Fibroblast of skin of abdomen (primary cell): ENCODE data around the gene PSAP.

ENCODE experiments used
- DNase-seq: peaks from one replicate; pipeline ENCODE4 v3.0.0-alpha.2; 2013

Gene PSAP

GRCh38 chr10:71806704-71807556, 44.1 kb downstream of the PSAP start:
- DNase-seq = no peak

DNA sequence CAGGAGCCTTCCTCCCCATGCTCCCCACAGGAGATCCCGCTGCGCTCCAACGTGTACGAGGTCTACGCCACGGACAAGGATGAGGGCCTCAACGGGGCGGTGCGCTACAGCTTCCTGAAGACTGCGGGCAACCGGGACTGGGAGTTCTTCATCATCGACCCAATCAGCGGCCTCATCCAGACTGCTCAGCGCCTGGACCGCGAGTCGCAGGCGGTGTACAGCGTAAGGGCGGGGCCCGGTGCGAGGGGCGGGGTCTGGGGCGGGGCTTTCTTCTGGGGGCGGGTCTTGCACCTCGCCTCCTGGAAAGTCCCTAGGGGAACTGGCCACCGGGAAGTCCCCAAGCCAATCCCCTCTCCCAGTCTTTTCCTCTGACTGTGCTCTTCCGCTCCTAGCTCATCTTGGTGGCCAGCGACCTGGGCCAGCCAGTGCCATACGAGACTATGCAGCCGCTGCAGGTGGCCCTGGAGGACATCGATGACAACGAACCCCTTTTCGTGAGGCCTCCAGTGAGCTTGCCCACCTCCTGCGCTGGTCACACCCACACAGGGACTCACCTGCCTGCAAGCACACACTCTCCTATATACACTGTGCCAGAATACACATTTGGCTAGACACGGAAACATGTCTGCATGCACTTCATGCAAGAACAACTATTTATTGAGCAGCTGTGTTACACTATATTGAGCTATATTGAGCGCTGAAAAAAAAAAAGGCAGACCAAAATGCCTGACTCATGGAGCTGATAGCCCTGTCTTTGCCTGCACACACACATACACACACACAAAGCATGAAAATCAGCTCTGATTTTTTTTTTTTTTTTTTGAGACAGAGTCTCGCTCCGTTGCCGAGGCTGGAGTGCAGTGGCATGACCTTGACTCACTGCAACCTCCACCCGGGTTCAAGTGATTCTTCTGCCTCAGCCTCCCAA, 45.0 kb downstream of the PSAP start:
- DNase-seq = peak; percentile 27

GRCh38 chr10:71804077-71804476, 47.0 kb downstream of the PSAP start:
- DNase-seq = no peak

- no peak for DNase-seq
Observed at GRCh38 chr10:71802715-71803488, 48.1 kb downstream of the PSAP start.

- no peak for DNase-seq
Observed at GRCh38 chr10:71802235-71802634, 48.8 kb downstream of the PSAP start.

GRCh38 chr10:71801361-71801760, 49.7 kb downstream of the PSAP start:
- no peak for DNase-seq

- no peak for DNase-seq
Observed at GRCh38 chr10:71799608-71800453, 51.2 kb downstream of the PSAP start.

DNA sequence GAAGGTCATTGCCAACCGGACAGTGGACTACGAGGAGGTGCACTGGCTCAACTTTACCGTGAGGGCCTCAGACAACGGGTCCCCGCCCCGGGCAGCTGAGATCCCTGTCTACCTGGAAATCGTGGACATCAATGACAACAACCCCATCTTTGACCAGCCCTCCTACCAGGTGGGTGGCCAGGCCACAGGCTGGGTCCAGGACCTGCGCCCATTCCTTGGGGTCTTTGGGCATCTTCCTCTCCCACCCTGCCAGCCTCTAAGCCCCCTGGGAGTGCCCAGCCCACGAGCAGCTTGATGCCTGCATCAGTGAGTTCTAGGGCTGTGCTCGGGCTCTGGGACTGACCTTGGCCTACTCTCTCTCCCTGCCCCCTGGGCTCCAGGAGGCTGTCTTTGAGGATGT, 51.9 kb downstream of the PSAP start:
- no peak for DNase-seq

GRCh38 chr10:71798308-71798624, 52.8 kb downstream of the PSAP start:
- no peak for DNase-seq

DNA sequence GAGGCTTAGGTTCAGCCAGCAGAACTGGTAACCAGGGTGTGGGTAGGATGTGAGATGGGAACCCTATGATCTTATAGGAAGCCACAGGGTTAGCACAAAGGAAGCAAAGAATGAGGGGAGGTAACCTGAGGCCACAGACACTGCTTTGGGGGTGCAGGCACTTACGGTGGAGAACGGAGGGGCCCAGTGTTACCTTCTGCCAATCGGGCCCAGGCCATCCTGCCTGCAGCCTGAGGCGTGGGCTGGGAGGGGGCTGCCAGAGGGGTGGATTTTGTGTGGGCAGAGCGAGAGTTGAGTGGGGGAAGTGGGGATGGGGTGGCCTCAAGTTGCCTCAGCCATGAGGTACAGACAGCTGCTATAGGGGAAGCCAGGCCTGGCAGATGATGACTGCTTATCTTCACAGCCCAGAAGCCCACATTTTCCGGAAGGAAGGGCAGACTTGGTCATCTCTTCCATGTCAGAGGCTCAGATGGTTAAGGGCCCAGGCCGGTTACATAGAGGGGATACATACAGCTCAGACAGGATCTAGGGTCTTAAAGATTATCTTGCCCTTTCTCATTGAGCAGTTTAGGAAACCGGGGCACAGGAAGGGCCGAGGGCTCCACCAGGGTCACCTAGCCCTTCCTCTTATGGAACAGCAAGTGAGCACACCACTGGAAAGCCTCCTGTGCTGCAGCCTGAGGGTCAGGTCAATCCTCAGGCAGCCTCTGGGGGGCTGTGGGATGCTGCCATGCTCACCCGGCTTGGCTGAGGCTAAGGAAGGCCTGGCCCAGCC, 53.3 kb downstream of the PSAP start:
- no peak for DNase-seq

GRCh38 chr10:71796749-71797405, 54.2 kb downstream of the PSAP start:
- DNase-seq = no peak

- DNase-seq = peak; percentile 14
Observed at GRCh38 chr10:71795248-71795647, 55.8 kb downstream of the PSAP start.

- no peak for DNase-seq
Observed at GRCh38 chr10:71790749-71791440, 60.2 kb downstream of the PSAP start.

DNA sequence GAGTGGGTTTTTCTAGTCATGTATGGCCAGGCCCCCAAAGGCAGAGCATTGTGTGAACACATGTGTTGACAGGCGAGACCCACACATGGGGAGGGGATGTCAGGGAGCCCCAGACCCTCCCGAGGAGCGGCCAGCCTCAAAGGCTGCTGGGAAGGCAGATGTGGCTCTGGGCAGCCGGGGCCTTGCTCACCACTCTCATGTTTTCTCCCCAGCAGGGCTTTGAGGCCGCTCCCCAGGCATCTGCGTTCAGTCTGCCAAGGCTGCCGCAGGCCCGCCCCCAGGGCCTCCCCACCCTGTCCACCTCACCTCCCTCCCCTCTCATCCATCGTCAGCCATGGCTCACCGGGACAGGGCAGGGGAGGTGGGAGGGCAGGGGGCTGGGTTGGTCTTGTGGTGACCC, 61.2 kb downstream of the PSAP start:
- DNase-seq = no peak

DNA sequence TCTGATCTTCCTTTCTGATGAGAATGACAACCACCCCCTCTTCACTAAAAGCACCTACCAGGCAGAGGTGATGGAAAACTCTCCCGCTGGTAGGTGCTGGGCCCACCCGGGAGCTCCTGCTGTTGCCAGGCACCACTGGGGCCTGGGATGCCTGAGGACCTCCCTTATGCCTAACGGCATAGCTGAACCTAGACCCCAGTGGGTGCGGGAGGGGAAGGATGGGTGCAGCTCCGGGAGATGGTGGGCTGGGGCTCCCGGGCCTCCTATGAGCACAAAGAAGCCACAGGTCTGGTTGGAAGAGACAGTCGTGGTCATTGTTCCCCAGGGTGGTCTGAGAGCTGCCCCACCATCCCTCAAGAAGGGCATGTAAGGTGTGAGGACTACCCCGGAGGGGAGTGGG, 62.1 kb downstream of the PSAP start:
- no peak for DNase-seq

DNA sequence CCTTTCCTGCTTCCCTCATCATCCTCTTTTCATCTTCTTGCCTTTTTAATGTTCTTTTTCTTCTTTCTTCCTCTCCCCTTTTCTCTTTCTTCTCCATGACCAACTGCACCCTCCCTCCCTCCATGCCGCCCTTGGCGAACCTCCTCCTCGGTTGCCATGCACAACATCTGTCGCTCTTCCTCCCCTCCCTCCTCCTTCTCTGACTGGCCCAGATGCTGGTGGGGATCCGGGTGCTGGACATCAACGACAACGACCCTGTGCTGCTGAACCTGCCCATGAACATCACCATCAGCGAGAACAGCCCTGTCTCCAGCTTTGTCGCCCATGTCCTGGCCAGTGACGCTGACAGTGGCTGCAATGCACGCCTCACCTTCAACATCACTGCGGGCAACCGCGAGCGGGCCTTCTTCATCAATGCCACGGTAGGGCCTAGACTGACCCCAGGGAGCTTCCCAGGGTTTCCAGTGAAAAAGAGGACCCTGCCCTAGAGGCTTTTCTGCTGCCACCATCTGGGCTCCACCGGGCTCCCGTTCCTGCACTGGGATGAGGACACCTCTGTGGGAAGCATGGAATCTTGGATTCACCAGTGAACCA, 66.3 kb downstream of the PSAP start:
- DNase-seq = no peak

- DNase-seq = no peak
Observed at GRCh38 chr10:71783917-71784678, 67.0 kb downstream of the PSAP start.

GRCh38 chr10:71782917-71783490, 68.0 kb downstream of the PSAP start:
- no peak for DNase-seq
